Adipose tissue (tissue), 3 donors: ENCODE results near the gene SEMA4D. TPM values are rescaled to one million over a fixed set of nuclear protein-coding genes. Genes with fewer than 3 reads are reported as not detected.
"Not testable (repeated sequence)": the region's sequence is repeated elsewhere in the genome, so short reads cannot be mapped to it uniquely, and the experiment has no call there.

Experiments
- H3K27ac ChIP-seq: one replicate; pipeline ENCODE4 v1.5.1; 2013; ENCODE audit warnings: low read depth, low read length
- WGBS, 3 donors: extraction: QIAGEN DNeasy Blood & Tissue Kit; methylation state at CpG; one replicate each; pipeline ENCODE4 v1.1.7; 2013; 5-methylcytosine and 5-hydroxymethylcytosine counted together
- polyA plus RNA-seq, 3 donors: library from polyadenylated mRNA; stranded (reverse); fragments of 200-250 nt; gene quantifications; one replicate each; pipeline ENCODE4 v1.2.3, GENCODE V29; 2013
- donor health status: healthy with polysubstance abuse.
- donor health status: Bipolar disorder and iron deficiency.
- donor health status: healthy.

Gene SEMA4D
- polyA plus RNA-seq, 3 donors = 3.1 to 4.9 (median 4.1) TPM

DNA sequence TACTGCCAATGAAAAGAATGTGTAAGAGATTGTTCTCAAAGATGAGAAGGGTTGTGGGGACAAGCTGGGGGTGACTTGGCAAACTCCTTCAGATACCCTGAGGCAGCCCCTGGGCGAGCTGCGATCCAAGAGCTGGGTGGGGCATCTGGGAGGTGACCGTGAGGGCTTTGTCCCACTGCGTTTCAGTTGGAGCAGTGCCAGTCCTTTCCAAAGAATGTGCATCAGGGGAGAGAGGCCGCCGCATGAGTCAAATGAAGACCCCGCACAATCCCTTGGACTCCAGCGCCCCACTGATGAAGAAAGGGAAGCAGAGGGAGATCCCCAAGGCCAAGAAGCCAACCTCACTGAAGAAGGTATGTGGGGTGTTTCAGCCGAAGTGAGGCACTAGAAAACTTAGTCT is 151.2 kb downstream of the SEMA4D start:
- 89 to 93% (median 90%) methylated on average over 9 of the region's 9 CpGs for WGBS, 3 donors
- H3K27ac ChIP-seq = no peak overlapping the region

GRCh38 chr9:89345476-89345875 is 152.4 kb downstream of the SEMA4D start:
- H3K27ac ChIP-seq = no peak overlapping the region
- WGBS, 3 donors = 93 to 96% (median 95%) methylated on average over 5 of the region's 5 CpGs

DNA sequence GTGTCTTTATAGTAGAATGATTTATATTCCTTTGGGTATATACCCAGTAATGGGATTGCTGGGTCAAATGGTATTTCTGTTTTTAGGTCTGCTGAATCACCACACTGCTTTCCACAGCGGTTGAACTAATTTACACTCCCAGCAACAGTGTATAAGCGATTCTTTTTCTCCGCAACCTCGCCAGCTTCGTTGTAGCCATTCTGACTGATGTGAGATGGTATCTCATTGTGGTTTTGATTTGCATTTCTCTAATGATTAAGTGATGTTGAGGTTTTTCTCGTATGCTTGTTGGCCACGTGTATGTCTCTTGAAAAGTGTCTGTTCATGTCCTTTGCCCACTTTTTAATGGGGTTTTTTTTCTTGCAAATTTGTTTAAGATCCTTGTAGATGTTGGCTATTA is 154.1 kb downstream of the SEMA4D start:
- WGBS, 3 donors = 92 to 95% (median 94%) methylated on average over 7 of the region's 7 CpGs
- not testable (repeated sequence) for H3K27ac ChIP-seq

DNA sequence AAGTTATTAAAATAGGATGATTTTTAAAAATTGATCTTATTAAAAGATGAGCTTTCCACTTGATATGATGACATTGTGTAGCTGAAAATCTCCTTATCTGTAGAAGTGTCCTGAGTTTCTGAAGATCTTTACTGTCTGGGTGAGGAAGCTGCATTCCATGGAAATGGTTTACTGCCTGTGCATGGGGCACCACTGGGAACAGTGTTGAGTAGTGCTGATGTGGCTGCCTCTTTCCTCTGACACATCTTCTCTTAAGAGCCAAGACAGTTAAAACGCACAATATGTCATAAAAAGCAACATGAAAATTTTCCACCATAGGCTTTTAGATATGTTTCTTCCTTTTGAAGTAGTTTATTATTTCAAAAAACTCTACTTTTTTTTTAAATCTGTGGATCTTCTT is 155.0 kb downstream of the SEMA4D start:
- 97 to 100% (median 100%) methylated on average over 1 of the region's 1 CpG for WGBS, 3 donors

DNA sequence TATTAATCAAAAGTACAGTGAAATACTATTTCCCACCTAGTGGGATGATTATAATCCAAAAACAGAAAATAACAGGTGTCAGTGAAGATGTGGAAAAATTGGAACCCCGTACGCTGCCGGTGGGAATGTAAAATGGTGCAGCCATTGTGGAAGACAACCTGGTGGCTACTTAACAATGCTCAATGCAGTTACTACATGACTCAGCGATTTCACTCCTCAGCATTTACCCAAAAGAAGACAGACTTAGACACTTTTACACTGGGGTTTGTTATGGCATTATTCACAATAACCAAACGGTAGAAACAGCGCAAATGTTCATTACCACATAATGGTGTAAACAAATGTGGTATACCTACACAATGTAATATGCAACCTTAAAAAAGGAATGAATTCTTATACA is 155.7 kb downstream of the SEMA4D start:
- WGBS, 3 donors = 95 to 98% (median 97%) methylated on average over 6 of the region's 6 CpGs
- H3K27ac ChIP-seq = no peak overlapping the region

More for the DNA sequence above, 155.0 kb downstream of the SEMA4D start:
- H3K27ac ChIP-seq = no peak overlapping the region

- WGBS, 3 donors = 94 to 96% (median 95%) methylated on average over 3 of the region's 3 CpGs
- no peak overlapping the region for H3K27ac ChIP-seq
These were observed 157.6 kb downstream of the SEMA4D start for GRCh38 chr9:89340332-89340731.

GRCh38 chr9:89339807-89340206 is 158.1 kb downstream of the SEMA4D start:
- 73 to 86% (median 79%) methylated on average over 2 of the region's 2 CpGs for WGBS, 3 donors
- H3K27ac ChIP-seq = no peak overlapping the region

DNA sequence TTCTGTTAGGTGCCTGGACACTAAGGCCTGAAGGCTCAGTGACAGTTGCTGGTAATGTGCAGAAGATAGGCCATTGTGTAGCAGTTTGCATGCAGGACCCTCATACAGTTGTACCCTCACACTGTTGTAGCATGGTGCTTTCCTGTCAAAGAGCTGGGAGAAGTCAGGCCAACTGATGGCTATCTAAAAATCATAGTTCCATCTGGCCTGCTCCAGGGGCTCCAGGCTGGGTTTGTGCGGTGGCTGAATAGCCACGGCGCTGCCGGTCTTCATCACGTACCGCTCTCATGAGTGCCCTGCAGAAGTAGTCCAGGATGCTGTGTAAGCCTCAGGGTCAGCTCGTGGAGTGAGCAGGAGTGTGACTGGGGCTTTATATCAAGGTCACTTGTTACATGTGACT is 167.4 kb downstream of the SEMA4D start:
- H3K27ac ChIP-seq = no peak overlapping the region
- 88 to 96% (median 95%) methylated on average over 7 of the region's 7 CpGs for WGBS, 3 donors

DNA sequence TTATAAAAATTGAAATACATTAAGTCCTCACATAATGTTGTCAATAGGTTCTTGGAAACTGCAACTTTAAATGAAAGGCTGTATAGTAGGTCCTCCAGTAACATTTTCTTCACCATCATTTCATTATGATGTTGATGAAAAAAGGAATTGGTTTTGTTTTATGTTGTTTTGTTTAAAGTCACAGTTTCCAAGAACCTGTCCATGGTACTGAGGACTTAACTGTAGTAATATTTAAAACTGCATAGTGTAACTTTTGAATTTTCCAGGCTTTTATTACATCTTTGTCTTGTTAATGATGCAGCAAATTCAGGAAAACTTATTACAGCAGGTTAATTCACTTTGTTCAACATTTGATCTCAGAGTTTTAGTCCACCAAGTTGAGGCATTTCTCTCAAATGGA is 168.0 kb downstream of the SEMA4D start:
- H3K27ac ChIP-seq = no peak overlapping the region

- WGBS, 3 donors = 93 to 95% (median 94%) methylated on average over 8 of the region's 8 CpGs
- H3K27ac ChIP-seq = no peak overlapping the region
These were observed 169.8 kb downstream of the SEMA4D start for GRCh38 chr9:89328064-89328463.

GRCh38 chr9:89325733-89326132 is 172.2 kb downstream of the SEMA4D start:
- 86 to 91% (median 90%) methylated on average over 3 of the region's 3 CpGs for WGBS, 3 donors

GRCh38 chr9:89323390-89323789 is 174.5 kb downstream of the SEMA4D start:
- H3K27ac ChIP-seq = no peak overlapping the region
- WGBS, 3 donors = 58 to 62% (median 59%) methylated on average over 4 of the region's 4 CpGs

More at GRCh38 chr9:89325733-89326132, 172.2 kb downstream of the SEMA4D start:
- H3K27ac ChIP-seq = no peak overlapping the region

DNA sequence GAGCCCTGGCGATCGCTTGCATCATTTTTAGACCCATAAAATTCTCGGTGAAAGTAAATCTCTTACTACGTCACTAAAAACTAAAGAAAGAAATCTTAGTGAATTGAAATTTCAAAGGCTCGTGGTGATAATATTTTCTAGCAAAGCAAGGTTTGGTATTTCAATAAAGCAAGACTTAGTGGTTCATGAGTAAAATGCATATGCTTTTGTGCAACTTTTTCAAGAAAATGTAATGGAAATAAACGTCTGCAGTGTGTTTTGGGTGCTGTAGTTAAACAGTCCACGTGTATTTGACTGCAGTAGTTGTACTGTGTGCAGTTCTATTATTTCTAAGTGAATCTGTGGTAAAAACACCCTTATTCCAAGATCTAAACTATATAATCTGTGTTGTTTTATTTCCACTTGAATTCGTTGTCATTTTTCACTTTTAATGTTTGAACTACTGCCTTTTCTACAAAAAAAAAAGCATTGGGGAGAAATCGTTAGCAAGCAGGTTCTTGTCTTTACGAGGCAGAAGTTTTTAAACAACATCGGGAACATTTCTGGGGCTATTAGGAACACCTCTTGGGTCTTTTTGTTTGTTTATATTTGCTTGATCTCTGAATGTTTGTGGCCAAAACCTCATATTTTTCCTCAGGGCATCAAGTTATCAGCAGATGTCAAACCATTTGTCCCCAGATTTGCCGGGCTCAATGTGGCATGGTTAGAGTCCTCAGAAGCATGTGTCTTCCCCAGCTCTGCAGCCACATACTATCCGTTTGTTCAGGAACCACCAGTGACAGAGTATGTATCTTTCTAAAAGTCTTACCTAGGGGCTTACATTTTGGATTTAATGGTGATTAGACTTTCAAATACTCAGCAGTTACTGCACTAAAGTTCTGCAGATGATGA is 178.7 kb downstream of the SEMA4D start:
- 3 to 4% (median 3%) methylated on average over 13 of the region's 13 CpGs for WGBS, 3 donors
- peak overlapping the region; percentile 98 for H3K27ac ChIP-seq

GRCh38 chr9:89318123-89319014 is 179.5 kb downstream of the SEMA4D start, which contains the start of gene SECISBP2:
SECISBP2 (plus strand) TSS chr9:89318500; CDS start chr9:89318577, 77 bp downstream.
- 0 to 1% (median 0%) methylated on average over 82 to 91 of the region's 91 CpGs for WGBS, 3 donors
- peak within 1 kb of the TSS; percentile 98 for H3K27ac ChIP-seq

DNA sequence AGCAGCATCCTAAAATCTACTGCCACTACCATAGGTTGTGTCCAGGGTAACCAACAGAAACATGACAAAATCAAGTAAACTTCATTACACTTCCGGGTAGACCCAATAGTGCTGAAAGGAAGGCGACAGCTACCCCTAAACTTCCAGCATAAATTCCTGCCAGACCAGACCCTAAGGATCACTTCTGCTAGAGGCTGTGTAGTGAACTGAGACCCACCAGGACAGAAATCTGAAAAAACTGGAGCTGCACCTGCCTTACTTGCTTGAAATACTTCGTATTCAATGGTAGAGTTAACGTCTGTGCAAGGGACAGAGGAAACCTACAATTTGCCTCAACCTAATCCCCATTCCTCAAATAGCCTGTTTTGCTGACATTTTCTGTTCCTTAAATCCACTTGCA is 180.6 kb downstream of the SEMA4D start:
- no peak overlapping the region for H3K27ac ChIP-seq
- WGBS, 3 donors = 80 to 88% (median 87%) methylated on average over 4 of the region's 4 CpGs

- no peak overlapping the region for H3K27ac ChIP-seq
These were observed 182.4 kb downstream of the SEMA4D start for GRCh38 chr9:89315482-89315881.

DNA sequence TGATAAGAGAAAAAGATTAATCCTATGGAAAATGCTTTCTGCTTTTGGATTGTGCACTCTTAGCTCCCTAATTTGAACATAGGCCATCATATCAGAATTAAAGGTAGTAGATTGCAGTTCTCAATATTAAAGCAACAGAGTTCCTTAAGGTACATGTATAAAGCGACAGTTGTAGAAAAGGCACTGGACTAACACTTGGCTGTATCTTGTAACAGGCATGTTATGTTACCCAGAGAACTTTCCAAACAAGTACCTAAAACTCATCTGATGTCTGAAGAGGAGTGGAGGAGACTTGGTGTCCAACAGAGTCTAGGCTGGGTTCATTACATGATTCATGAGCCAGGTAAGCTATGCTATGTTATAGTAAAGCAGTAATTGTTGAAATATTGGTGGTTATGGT is 183.0 kb downstream of the SEMA4D start:
- H3K27ac ChIP-seq = no peak overlapping the region
- WGBS, 3 donors = 93 to 97% (median 95%) methylated on average over 1 of the region's 1 CpG

- H3K27ac ChIP-seq = no peak overlapping the region
- WGBS, 3 donors = 74 to 97% (median 78%) methylated on average over 1 of the region's 1 CpG
These were observed 184.1 kb downstream of the SEMA4D start for GRCh38 chr9:89313842-89314241.

GRCh38 chr9:89312222-89312571 is 185.7 kb downstream of the SEMA4D start:
- 1 to 3% (median 2%) methylated on average over 8 of the region's 8 CpGs for WGBS, 3 donors
- no peak overlapping the region for H3K27ac ChIP-seq
